CD14-positive monocyte (primary cell): ENCODE results near the gene RCOR1. TPM values are rescaled to one million over a fixed set of nuclear protein-coding genes. Genes with fewer than 3 reads are reported as not detected.

Source experiments
- DNase-seq, 3 donors: peaks; one replicate each; pipeline ENCODE4 v3.0.0-alpha.2; 2011 to 2022
- H2AFZ ChIP-seq: 2 replicates; pipeline ENCODE4 v1.6.0; 2012; ENCODE audit warnings: mild to moderate bottlenecking, low read depth, low read length, inconsistent platforms; ENCODE audit not compliant: insufficient read depth, poor library complexity, severe bottlenecking
- H3K27ac ChIP-seq, 2 donors: 1 replicate in 1 of 2; 2 replicates in 1 of 2; pipeline ENCODE4 v1.5.1; 2012 to 2013; ENCODE audit warnings: low read length in 2 of 2, control low read depth in 1 of 2, inconsistent platforms in 1 of 2, low read depth in 1 of 2, mild to moderate bottlenecking in 1 of 2
- H3K27me3 ChIP-seq, 2 donors: one replicate each; pipeline versions ENCODE4 v1.6.0 to v1.6.1; 2011 to 2013; ENCODE audit warnings: low read length in 2 of 2; ENCODE audit not compliant: control insufficient read depth in 2 of 2, insufficient read depth in 2 of 2
- H3K36me3 ChIP-seq, 2 donors: replicated peaks in 1 of 2; 1 replicate in 1 of 2; 2 replicates in 1 of 2; pipeline versions ENCODE4 v1.5.1 to v1.6.1; 2012 to 2013; ENCODE audit warnings: low read length in 2 of 2, control low read depth in 1 of 2, inconsistent platforms in 1 of 2, mild to moderate bottlenecking in 1 of 2; ENCODE audit not compliant: insufficient read depth in 2 of 2, control insufficient read depth in 1 of 2
- H3K4me1 ChIP-seq, 2 donors: 1 replicate in 1 of 2; 2 replicates in 1 of 2; pipeline versions ENCODE4 v1.5.1 to v1.6.1; 2012 to 2013; ENCODE audit warnings: low read length in 2 of 2, control low read depth in 1 of 2, inconsistent platforms in 1 of 2, mild to moderate bottlenecking in 1 of 2, moderate library complexity in 1 of 2; ENCODE audit not compliant: insufficient read depth in 2 of 2, control insufficient read depth in 1 of 2
- H3K4me2 ChIP-seq: replicated peaks from 2 replicates; pipeline ENCODE3; 2012; ENCODE audit warnings: low read length, moderate library complexity, mild to moderate bottlenecking; ENCODE audit not compliant: poor library complexity, severe bottlenecking; ENCODE audit errors: extremely low read depth
- H3K4me3 ChIP-seq, 3 experiments: fragments of 200-600 bp in 1 of 3; sonication (generic) in 1 of 3; replicated peaks in 1 of 3; 1 replicate in 2 of 3; 2 replicates in 1 of 3; pipeline ENCODE4 v1.5.1; 2011 to 2013; ENCODE audit warnings: low read length in 3 of 3, mild to moderate bottlenecking in 3 of 3, control low read depth in 2 of 3, low read depth in 2 of 3, inconsistent platforms in 1 of 3, moderate library complexity in 1 of 3
- H3K79me2 ChIP-seq: 2 replicates; pipeline ENCODE4 v1.6.0; 2012; ENCODE audit warnings: mild to moderate bottlenecking, control low read depth, inconsistent platforms, low read length, moderate library complexity; ENCODE audit not compliant: insufficient read depth
- H3K9ac ChIP-seq: 2 replicates; pipeline ENCODE4 v1.6.0; 2017; ENCODE audit warnings: low read length, mild to moderate bottlenecking; ENCODE audit not compliant: insufficient read depth, poor library complexity, severe bottlenecking
- H3K9me3 ChIP-seq, 2 donors: replicated peaks in 1 of 2; 1 replicate in 1 of 2; 2 replicates in 1 of 2; pipeline versions ENCODE4 v1.5.1 to v1.6.1; 2012 to 2013; ENCODE audit warnings: low read length in 2 of 2, control low read depth in 1 of 2; ENCODE audit not compliant: control insufficient read depth in 1 of 2, insufficient read depth in 1 of 2
- H4K20me1 ChIP-seq: 2 replicates; pipeline ENCODE4 v1.6.0; 2012; ENCODE audit warnings: mild to moderate bottlenecking, low read length, control low read depth, moderate library complexity; ENCODE audit not compliant: insufficient read depth
- H3K27ac Mint-ChIP-seq, 7 donors: one replicate each; pipeline ENCODE4 v1.8.0; 2020; ENCODE audit warnings: mild to moderate bottlenecking in 7 of 7, mixed read lengths in 7 of 7, moderate library complexity in 6 of 7, inconsistent platforms in 2 of 7
- H3K27me3 Mint-ChIP-seq, 3 donors: one replicate each; pipeline ENCODE4 v1.8.0; 2021 to 2022; ENCODE audit warnings: low read depth in 3 of 3, mild to moderate bottlenecking in 3 of 3, mixed read lengths in 3 of 3, moderate library complexity in 3 of 3, inconsistent platforms in 1 of 3
- H3K36me3 Mint-ChIP-seq, 2 donors: one replicate each; pipeline ENCODE4 v1.8.0; 2020; ENCODE audit warnings: mixed read lengths in 2 of 2, inconsistent platforms in 1 of 2, mild to moderate bottlenecking in 1 of 2
- H3K4me1 Mint-ChIP-seq: one replicate; pipeline ENCODE4 v1.8.0; 2020; ENCODE audit warnings: mild to moderate bottlenecking, mixed read lengths
- H3K4me3 Mint-ChIP-seq, 2 donors: one replicate each; pipeline ENCODE4 v1.8.0; 2020; ENCODE audit warnings: mild to moderate bottlenecking in 2 of 2, mixed read lengths in 2 of 2, moderate library complexity in 1 of 2
- H3K9me3 Mint-ChIP-seq, 7 donors: one replicate each; pipeline ENCODE4 v1.8.0; 2020 to 2022; ENCODE audit warnings: mixed read lengths in 7 of 7, mild to moderate bottlenecking in 6 of 7, moderate library complexity in 6 of 7, inconsistent platforms in 2 of 7
- CTCF ChIP-seq: fragments of 200-600 bp; IDR thresholded peaks from one replicate; pipeline ENCODE4 v1.8.0; 2022; ENCODE audit warnings: antibody characterized with exemption, mild to moderate bottlenecking
- WGBS: methylation state at CpG from one replicate; pipeline ENCODE4 v1.1.5; 2013; ENCODE audit warnings: missing lambda C conversion rate; ENCODE audit not compliant: insufficient coverage; 5-methylcytosine and 5-hydroxymethylcytosine counted together
- intact Hi-C, 2 donors: fragments of 100-400 bp; cut with micrococcal nuclease; formaldehyde crosslinking; loops; one replicate each; pipeline versions ENCODE4 v1.15.0 to v1.15.1; 2023
- polyA plus RNA-seq, 3 donors: library from polyadenylated mRNA; depleted of rRNA in 1 of 3; unstranded in 2 of 3; stranded (reverse) in 1 of 3; fragments of 300-500 nt in 2 of 3; fragments of >200 nt in 1 of 3; fragmentation: Illumina TruSeq in 2 of 3; gene quantifications; 1 replicate in 2 of 3; 2 replicates in 1 of 3; pipeline ENCODE4 v1.2.3, GENCODE V29; 2012 to 2021

Gene RCOR1
- polyA plus RNA-seq, 3 donors, result 2.1 to 36.6 (median 2.3) TPM

- no peaks in the 10 kb centered on the region for H3K27me3 Mint-ChIP-seq
- Histone ChIP-seq H3K9me3 (no peaks in the 10 kb centered on the region), H3K9ac (no peak overlapping the region), H3K4me1 (no peaks in the 10 kb centered on the region), H3K4me2 (no peak overlapping the region), H4K20me1 (peaks cover 100% of the 10 kb centered on the region), H3K27me3 (no peaks in the 10 kb centered on the region), H2AFZ (no peak overlapping the region), H3K79me2 (peaks cover 100% of the 10 kb centered on the region), H3K36me3 (peaks cover 0 to 10% of the 10 kb centered on the region in 2 donors), H3K27ac (no peak overlapping the region), H3K4me3 (no peak overlapping the region)
- H3K4me1 Mint-ChIP-seq, result peaks cover 24% of the 10 kb centered on the region
- H3K4me3 Mint-ChIP-seq, result no peak overlapping the region
- WGBS, result 89% methylated on average over 2 of the region's 2 CpGs
- DNase-seq, result no peak
- H3K27ac Mint-ChIP-seq, result peak overlapping the region in 2 of 7 donors; percentile 46 to 65
- TF ChIP-seq CTCF, result no peak
- peaks cover 0 to 5% (median 0%) of the 10 kb centered on the region in 7 donors for H3K9me3 Mint-ChIP-seq
- intact Hi-C loops, result loop anchor here in 1 of 2 donors (2.0 kb wide), 1 partner anchor 19 kb away; no protein-coding TSS in a partner anchor
- peaks cover 5 to 32% of the 10 kb centered on the region in 2 donors for H3K36me3 Mint-ChIP-seq
Measured at GRCh38 chr14:102667703-102668102, 75.3 kb downstream of the RCOR1 start.

GRCh38 chr14:102668291-102668873, 75.9 kb downstream of the RCOR1 start:
- no peak overlapping the region for H3K4me2 ChIP-seq
- H4K20me1 ChIP-seq, result peaks cover 100% of the 10 kb centered on the region
- Mint-ChIP-seq H3K27ac (peak overlapping the region in 2 of 7 donors; percentile 14 to 37), H3K4me1 (peaks cover 18% of the 10 kb centered on the region), H3K4me3 (no peak overlapping the region), H3K9me3 (peaks cover 0 to 7% (median 0%) of the 10 kb centered on the region in 7 donors), H3K27me3 (no peaks in the 10 kb centered on the region), H3K36me3 (peaks cover 5 to 36% of the 10 kb centered on the region in 2 donors)
- H3K36me3 ChIP-seq, result peaks cover 0 to 9% of the 10 kb centered on the region in 2 donors
- WGBS, result 100% methylated on average over 2 of the region's 9 CpGs
- no peak overlapping the region for H2AFZ ChIP-seq
- no peak overlapping the region for H3K9ac ChIP-seq
- H3K27me3 ChIP-seq, result no peaks in the 10 kb centered on the region
- intact Hi-C loops, result no loop called here
- no peak overlapping the region for H3K27ac ChIP-seq
- peaks cover 100% of the 10 kb centered on the region for H3K79me2 ChIP-seq
- no peak overlapping the region for H3K4me3 ChIP-seq
- TF ChIP-seq CTCF, result no peak
- DNase-seq, result no peak
- no peaks in the 10 kb centered on the region for H3K9me3 ChIP-seq
- H3K4me1 ChIP-seq, result no peaks in the 10 kb centered on the region
